ENCODE measurements around the gene CTBP1. TPM values are rescaled to one million over a fixed set of nuclear protein-coding genes. Genes with fewer than 3 reads are reported as not detected.

The CTBP1 gene
- 100 to 1,000 TPM in 3 of 4 donors, 10 to 100 TPM in 1; 89.9 to 169 (median 107) TPM for total RNA-seq

DNA sequence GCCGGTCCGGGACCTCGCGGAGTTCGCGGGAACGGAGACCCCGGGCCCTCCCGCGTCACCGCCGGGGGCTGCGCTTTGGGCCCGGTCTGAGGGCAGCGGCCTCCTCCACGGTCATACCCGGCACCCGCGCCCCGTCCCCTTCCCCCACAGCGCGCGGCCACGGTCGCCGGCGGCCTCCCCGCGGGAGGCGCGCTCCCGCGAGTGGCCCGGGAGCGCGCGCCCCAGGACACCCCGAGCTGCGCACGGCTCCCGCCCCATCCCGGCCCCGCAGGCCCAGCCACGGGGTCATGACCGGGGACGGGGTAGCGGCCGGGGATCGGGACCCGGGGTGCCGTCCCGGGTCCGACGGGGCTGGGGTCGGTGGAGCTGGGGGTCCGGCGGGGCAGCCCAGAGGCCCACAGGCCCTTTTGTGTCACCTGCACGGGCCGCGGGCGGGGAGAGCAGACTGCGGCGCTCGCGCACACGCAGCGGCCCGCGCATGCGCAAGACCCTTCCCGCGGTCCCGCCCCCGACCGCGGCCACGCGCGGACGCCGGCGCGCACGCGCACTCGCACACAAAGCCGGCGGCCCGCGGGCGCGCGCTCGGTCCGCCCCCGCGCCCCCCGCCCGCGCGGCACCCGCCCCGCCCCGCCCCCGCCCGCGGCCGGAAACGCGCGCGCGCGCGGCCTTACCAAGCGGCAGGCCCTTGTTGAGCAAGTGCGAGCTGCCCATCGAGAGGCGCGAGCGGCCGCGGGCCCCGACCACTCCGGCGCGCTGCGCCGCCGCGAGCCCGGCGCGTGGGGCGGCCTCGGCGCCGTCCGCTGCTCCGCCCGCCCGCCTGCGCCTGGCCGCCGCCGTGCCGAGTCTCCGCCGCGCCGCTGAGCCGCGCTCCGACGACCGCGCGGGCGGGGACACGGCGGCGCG lies at the start of gene CTBP1:
TSS of gene CTBP1 (minus strand) at position 886 of the 903 bp plus-strand sequence. CDS start 7,799 bp downstream, outside the sequence.
- TF ChIP-seq, protein P1, sequence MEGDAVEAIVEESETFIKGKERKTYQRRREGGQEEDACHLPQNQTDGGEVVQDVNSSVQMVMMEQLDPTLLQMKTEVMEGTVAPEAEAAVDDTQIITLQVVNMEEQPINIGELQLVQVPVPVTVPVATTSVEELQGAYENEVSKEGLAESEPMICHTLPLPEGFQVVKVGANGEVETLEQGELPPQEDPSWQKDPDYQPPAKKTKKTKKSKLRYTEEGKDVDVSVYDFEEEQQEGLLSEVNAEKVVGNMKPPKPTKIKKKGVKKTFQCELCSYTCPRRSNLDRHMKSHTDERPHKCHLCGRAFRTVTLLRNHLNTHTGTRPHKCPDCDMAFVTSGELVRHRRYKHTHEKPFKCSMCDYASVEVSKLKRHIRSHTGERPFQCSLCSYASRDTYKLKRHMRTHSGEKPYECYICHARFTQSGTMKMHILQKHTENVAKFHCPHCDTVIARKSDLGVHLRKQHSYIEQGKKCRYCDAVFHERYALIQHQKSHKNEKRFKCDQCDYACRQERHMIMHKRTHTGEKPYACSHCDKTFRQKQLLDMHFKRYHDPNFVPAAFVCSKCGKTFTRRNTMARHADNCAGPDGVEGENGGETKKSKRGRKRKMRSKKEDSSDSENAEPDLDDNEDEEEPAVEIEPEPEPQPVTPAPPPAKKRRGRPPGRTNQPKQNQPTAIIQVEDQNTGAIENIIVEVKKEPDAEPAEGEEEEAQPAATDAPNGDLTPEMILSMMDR (IDR thresholded peaks at IDR 0.05; ENCODE audit: low read depth): no peak

DNA sequence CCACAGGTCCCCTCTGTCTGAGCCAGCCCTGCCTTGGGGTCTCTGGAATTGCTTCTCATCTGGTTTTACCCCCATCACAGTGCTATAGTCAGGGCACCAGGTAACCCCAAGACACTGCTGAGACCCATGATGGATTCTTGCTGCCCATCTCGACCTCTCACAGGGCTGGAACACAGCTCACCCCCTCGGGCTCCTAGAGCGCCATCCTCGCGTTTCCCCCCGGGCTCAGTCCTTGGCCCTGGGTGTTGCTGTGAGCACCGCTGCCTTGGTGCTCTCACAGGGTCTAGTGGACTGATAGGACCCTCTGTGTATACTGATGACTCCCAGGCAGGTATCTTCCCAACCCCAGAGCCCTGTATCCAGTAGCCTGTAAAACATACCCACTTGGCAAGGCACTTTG lies 49.5 kb upstream of the CTBP1 start:
- TF ChIP-seq, protein P1 (IDR thresholded peaks at IDR 0.05; ENCODE audit: low read depth): no peak

DNA sequence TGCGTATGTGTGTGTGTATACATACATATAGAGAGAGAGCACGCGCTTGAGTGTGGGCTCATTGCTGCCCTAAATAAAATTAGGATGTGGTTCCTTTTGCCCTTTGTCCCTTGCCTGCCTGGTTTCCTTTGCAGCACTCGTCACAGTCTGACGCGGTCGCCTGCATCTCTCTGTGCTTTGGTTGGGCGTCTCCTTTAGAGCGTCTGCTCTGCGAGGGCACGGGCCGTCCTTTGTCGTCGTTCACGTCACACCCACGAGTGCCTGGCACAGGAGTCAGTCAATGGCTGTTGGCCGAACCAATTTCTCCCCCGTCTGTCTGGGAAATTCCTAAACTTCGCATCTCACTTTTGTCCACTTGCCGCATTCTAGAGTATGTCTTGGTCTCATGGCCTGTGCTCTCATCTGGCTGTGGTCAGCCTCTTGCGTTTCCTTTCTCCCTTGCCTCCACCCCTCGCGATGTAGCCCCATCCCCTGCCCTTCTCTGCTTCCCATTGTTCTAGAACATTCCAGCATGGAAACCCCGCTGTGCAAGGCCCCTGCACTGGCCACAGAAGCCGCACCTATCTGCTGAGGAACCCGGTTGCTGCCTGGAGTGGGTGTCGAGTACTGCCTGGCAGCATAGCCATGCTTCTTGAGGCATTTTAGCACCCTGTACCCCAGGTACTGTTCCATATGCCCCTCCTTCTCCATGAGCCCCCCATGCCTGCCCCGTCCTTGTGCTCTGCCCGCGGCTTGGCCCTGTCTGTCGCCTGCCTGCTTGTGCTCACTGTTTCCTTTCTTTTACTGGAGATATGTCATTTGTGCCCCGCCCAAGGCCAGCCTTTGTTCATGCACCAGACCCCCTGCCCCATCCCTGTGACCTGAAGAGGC lies 48.8 kb upstream of the CTBP1 start:
- TF ChIP-seq, protein P1 (IDR thresholded peaks at IDR 0.05; ENCODE audit: low read depth): no peak

DNA sequence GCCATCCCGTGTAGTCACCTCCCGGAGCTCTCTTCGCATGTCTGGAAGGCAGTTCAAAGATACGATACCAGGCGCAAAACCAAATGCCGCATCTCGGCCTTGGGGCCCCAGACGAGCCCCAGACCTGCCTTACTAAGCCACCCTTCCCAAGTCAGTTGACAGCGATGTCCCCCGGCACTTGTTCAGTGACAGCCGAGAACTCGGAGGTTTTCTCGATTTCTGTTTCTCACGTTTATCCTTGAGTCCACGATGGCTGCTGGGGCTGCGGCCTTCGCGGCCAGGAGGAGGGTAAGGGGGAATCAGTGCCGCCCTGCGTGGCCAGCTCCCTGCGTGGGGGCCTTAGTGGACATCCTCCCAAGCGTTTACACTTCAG lies 48.1 kb upstream of the CTBP1 start:
- TF ChIP-seq, protein P1 (IDR thresholded peaks at IDR 0.05; ENCODE audit: low read depth): no peak

DNA sequence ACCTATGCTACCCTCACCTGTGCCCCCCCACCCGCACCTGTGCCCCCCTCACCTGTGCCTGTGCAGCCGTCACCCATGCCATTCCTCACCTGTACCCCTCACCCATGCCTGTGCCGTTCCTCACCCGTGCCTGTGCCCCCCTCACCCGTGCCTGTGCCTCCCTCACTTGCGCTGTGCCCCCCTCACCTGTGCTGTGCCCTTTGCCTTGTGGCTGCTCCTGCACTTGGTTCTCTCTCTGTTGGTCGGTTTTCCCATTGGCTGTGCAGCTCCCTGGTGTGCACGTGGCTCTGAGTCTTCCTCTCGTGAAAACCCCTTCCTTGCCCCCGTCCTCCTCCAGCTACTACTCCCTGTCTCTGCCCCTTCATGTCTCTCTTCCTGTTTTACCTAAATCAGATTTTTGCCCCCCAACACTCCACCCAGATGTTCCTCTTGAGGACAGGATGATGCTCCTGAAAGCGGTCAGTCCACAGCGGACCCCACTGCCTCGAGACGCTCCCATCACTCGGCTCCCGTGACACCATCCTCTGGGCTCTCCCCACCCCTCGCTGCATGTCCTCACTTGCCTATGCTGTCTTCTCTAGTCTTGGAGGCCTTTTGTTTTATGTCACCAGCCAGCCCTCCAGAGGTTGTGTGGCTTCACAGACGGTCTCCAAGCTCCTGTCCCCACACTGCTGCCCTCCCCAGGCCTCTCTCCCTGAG lies 47.5 kb upstream of the CTBP1 start:
- TF ChIP-seq, protein P1 (IDR thresholded peaks at IDR 0.05; ENCODE audit: low read depth): no peak

DNA sequence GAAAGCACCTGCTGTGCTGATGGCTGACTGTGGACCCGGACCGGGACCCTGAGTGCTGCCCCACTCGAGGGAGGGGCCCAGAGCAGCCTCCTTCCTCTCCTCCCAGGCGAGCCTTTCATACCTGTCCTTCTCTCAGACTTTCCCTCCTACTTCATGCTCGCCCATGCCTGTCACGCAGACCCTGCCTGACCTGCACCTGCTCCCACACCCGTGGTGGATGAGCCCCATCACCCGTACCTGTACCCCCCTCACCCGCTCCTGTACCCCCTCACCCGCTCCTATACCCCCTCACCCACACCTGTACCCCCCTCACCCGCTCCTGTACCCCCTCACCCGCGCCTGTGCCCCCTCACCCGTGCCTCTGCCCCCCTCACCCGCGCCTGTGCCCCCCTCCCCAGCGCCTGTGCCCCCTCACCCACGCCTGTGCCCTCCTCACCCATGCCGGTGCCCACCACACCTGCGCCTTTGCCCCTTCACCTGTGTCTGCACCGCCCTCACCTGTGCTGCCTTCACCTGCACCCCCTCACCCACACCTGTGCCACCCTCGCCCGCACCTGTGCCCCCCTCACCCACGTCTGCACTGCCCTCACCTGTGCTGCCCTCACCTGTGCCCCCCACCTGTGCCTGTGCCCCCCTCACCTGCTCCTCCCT lies 46.6 kb upstream of the CTBP1 start:
- TF ChIP-seq, protein P1 (IDR thresholded peaks at IDR 0.05; ENCODE audit: low read depth): no peak
